HAP-1 (cell line): ENCODE data around the gene FERMT3.
A peak's percentile ranks its signal among the peaks of the same experiment; 100 is the strongest.

Experiments used
- DNase-seq, 2 experiments: peaks; one replicate each; pipeline ENCODE4 v3.0.0-alpha.2; 2016 to 2020; ENCODE audit warnings: low spot score in 2 of 2
- H3K27me3 ChIP-seq: fragments of 250-450 bp; sonication (Bioruptor Pico); 2 replicates; pipeline ENCODE4 v1.5.1; 2020; ENCODE audit warnings: low read depth, mild to moderate bottlenecking, moderate library complexity
- H3K36me3 ChIP-seq: fragments of 250-450 bp; sonication (Bioruptor Pico); replicated peaks from 2 replicates; pipeline ENCODE4 v1.5.1; 2020; ENCODE audit warnings: mild to moderate bottlenecking
- H3K4me1 ChIP-seq: fragments of 250-450 bp; sonication (Bioruptor Pico); 2 replicates; pipeline ENCODE4 v1.5.1; 2020; ENCODE audit warnings: mild to moderate bottlenecking
- H3K4me3 ChIP-seq: fragments of 250-450 bp; sonication (Bioruptor Pico); 2 replicates; pipeline ENCODE4 v1.5.1; 2020; ENCODE audit warnings: mild to moderate bottlenecking, moderate library complexity
- H3K9me3 ChIP-seq: fragments of 250-450 bp; sonication (Bioruptor Pico); 2 replicates; pipeline ENCODE4 v1.5.1; 2020; ENCODE audit warnings: mild to moderate bottlenecking, moderate library complexity
- in situ Hi-C: fragments of 300-500 bp; cut with MboI; formaldehyde crosslinking; loops from 3 replicates; pipeline ENCODE4 v1.14.3; 2020; ENCODE audit warnings: low sequenced_read_pairs, inconsistent platforms, mixed read lengths

Gene FERMT3

GRCh38 chr11:64219755-64220154, 13.2 kb downstream of the FERMT3 start:
- Histone ChIP-seq H3K27me3 (no peaks in the 10 kb centered on the region), H3K36me3 (peaks cover 13% of the 10 kb centered on the region), H3K9me3 (no peaks in the 10 kb centered on the region), H3K4me3 (no peak overlapping the region), H3K4me1 (no peaks in the 10 kb centered on the region)
- DNase-seq: no peak
- in situ Hi-C loops: no loop called here

- Histone ChIP-seq H3K27me3 (no peaks in the 10 kb centered on the region), H3K9me3 (no peaks in the 10 kb centered on the region), H3K36me3 (peaks cover 13% of the 10 kb centered on the region), H3K4me1 (peaks cover 2% of the 10 kb centered on the region; the same call in 1 of the 2 replicates), H3K4me3 (no peak overlapping the region)
- in situ Hi-C loops: no loop called here
- no peak for DNase-seq
These were observed 13.8 kb downstream of the FERMT3 start for GRCh38 chr11:64220271-64220670.

GRCh38 chr11:64220798-64221197, 14.3 kb downstream of the FERMT3 start:
- no peak for DNase-seq
- no peak overlapping the region for H3K4me3 ChIP-seq
- in situ Hi-C loops: no loop called here
- peaks cover 3% of the 10 kb centered on the region; the same call in 1 of the 2 replicates for H3K4me1 ChIP-seq
- peaks cover 13% of the 10 kb centered on the region for H3K36me3 ChIP-seq
- H3K27me3 ChIP-seq: no peaks in the 10 kb centered on the region
- no peaks in the 10 kb centered on the region for H3K9me3 ChIP-seq

GRCh38 chr11:64222651-64223000, 16.1 kb downstream of the FERMT3 start:
- no peak for DNase-seq
- Histone ChIP-seq H3K27me3 (no peaks in the 10 kb centered on the region), H3K4me3 (no peak overlapping the region), H3K36me3 (peaks cover 13% of the 10 kb centered on the region), H3K9me3 (no peaks in the 10 kb centered on the region), H3K4me1 (peaks cover 3% of the 10 kb centered on the region; the same call in 1 of the 2 replicates)
- in situ Hi-C loops: no loop called here

- Histone ChIP-seq H3K4me3 (no peak overlapping the region), H3K36me3 (peaks cover 13% of the 10 kb centered on the region), H3K9me3 (no peaks in the 10 kb centered on the region), H3K27me3 (no peaks in the 10 kb centered on the region), H3K4me1 (peaks cover 3% of the 10 kb centered on the region; the same call in 1 of the 2 replicates)
- in situ Hi-C loops: no loop called here
- DNase-seq: no peak
These were observed 16.6 kb downstream of the FERMT3 start for GRCh38 chr11:64223001-64223651.

- peaks cover 3% of the 10 kb centered on the region; the same call in 1 of the 2 replicates for H3K4me1 ChIP-seq
- in situ Hi-C loops: no loop called here
- DNase-seq: no peak
- no peaks in the 10 kb centered on the region for H3K27me3 ChIP-seq
- no peak overlapping the region for H3K4me3 ChIP-seq
- H3K36me3 ChIP-seq: peaks cover 13% of the 10 kb centered on the region
- H3K9me3 ChIP-seq: no peaks in the 10 kb centered on the region
These were observed 17.8 kb downstream of the FERMT3 start for GRCh38 chr11:64224151-64224890.

GRCh38 chr11:64224891-64225607, 18.5 kb downstream of the FERMT3 start:
- Histone ChIP-seq H3K9me3 (no peaks in the 10 kb centered on the region), H3K36me3 (peaks cover 13% of the 10 kb centered on the region), H3K4me3 (peak overlapping the region; percentile 79), H3K4me1 (peaks cover 6% of the 10 kb centered on the region; the same call in 1 of the 2 replicates), H3K27me3 (no peaks in the 10 kb centered on the region)
- in situ Hi-C loops: no loop called here
- DNase-seq: no peak

GRCh38 chr11:64225608-64226506, 19.3 kb downstream of the FERMT3 start, which contains the start of the genes NUDT22 and TRPT1:
Gene NUDT22 (plus strand): TSS chr11:64226274. CDS start chr11:64226653, 379 bp downstream.
Gene TRPT1 (minus strand): TSS chr11:64226186. CDS start chr11:64225860, 326 bp downstream.
- no peaks in the 10 kb centered on the region for H3K27me3 ChIP-seq
- in situ Hi-C loops: no loop called here
- peak; percentile 86 to 95 for DNase-seq
- peak within 1 kb of the TSS; percentile 79 for H3K4me3 ChIP-seq
- H3K4me1 ChIP-seq: peaks cover 6% of the 10 kb centered on the region; the same call in 1 of the 2 replicates
- H3K36me3 ChIP-seq: peaks cover 13% of the 10 kb centered on the region
- H3K9me3 ChIP-seq: no peaks in the 10 kb centered on the region

GRCh38 chr11:64226507-64227051, 20.1 kb downstream of the FERMT3 start:
- Histone ChIP-seq H3K27me3 (no peaks in the 10 kb centered on the region), H3K4me3 (peak overlapping the region; percentile 79), H3K4me1 (peaks cover 6% of the 10 kb centered on the region; the same call in 1 of the 2 replicates), H3K9me3 (no peaks in the 10 kb centered on the region), H3K36me3 (peaks cover 9% of the 10 kb centered on the region)
- peak in 1 of 2 experiments; percentile 54 for DNase-seq
- in situ Hi-C loops: no loop called here

- H3K36me3 ChIP-seq: peaks cover 9% of the 10 kb centered on the region
- peaks cover 6% of the 10 kb centered on the region; the same call in 1 of the 2 replicates for H3K4me1 ChIP-seq
- peak overlapping the region; percentile 79 for H3K4me3 ChIP-seq
- no peaks in the 10 kb centered on the region for H3K9me3 ChIP-seq
- DNase-seq: no peak
- in situ Hi-C loops: no loop called here
- H3K27me3 ChIP-seq: no peaks in the 10 kb centered on the region
These were observed 21.0 kb downstream of the FERMT3 start for GRCh38 chr11:64227405-64227956.

GRCh38 chr11:64229090-64229743, 22.7 kb downstream of the FERMT3 start:
- DNase-seq: no peak
- H3K36me3 ChIP-seq: no peaks in the 10 kb centered on the region
- peaks cover 13% of the 10 kb centered on the region for H3K4me1 ChIP-seq
- H3K27me3 ChIP-seq: no peaks in the 10 kb centered on the region
- H3K4me3 ChIP-seq: no peak overlapping the region
- no peaks in the 10 kb centered on the region for H3K9me3 ChIP-seq
- in situ Hi-C loops: no loop called here

GRCh38 chr11:64229744-64230170, 23.2 kb downstream of the FERMT3 start:
- in situ Hi-C loops: no loop called here
- no peak for DNase-seq
- H3K9me3 ChIP-seq: no peaks in the 10 kb centered on the region
- H3K4me3 ChIP-seq: peak overlapping the region; percentile 76
- no peaks in the 10 kb centered on the region for H3K27me3 ChIP-seq
- H3K4me1 ChIP-seq: peaks cover 13% of the 10 kb centered on the region
- H3K36me3 ChIP-seq: no peaks in the 10 kb centered on the region
